Measurements from ENCODE around the gene IPO13. TPM values are rescaled to one million over a fixed set of nuclear protein-coding genes. Genes with fewer than 3 reads are reported as not detected.

The IPO13 gene
- polyA plus RNA-seq, 1 donor: 26.1 TPM

DNA sequence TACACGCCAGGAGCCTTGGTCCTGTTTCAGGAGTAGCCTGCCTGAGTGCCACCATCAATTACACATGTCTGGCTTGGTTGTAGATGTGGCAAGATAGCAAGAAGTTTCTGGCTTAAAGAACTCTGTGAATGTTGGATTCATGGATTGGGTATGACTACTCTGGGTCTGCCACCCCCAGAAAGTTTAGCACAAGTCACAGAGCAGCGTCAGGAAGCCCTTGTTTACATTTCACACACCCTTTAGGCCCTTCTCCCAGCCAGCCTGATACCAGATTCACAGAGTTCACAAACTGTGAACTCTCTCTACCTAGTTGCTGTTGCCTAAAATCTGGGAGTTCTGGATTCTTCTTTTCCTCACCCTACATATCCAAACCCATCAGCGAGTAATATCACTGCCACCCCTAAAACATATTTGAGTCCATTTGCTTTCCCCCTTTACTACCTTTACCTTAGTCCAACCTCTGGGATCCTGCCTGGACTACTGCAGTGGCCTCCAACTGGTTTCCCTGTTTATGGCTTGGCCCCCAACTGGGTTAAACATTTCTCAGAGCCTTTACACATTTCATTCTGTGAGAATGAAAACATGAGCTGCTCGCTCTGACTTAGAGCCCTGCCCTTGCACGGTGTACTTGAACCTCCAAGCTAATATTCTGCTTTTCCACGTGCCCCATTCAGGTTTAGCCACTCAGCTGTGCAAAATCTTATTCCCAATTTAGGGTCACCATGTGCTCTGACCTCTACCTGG is 40.6 kb downstream of the IPO13 start:
- peak in 1 of 2 donors; percentile 81 for DNase-seq
- whole genome bisulfite sequencing (ENCODE audit: insufficient coverage, low lambda C conversion rate): no CpG with 5 or more reads among the region's 6 CpGs
- Histone ChIP-seq H3K4me3 (ENCODE audit: low read length) (no peak overlapping the region), H3K9me3 (ENCODE audit: control insufficient read depth, low read depth, low read length) (no peaks in the 10 kb centered on the region), H3K27me3 (ENCODE audit: control insufficient read depth, insufficient read depth, low read length) (no peaks in the 10 kb centered on the region), H3K27ac (ENCODE audit: low read length) (peak overlapping the region; percentile 49), H3K36me3 (ENCODE audit: control insufficient read depth, insufficient read depth, low read length) (peaks cover 13% of the 10 kb centered on the region), H3K4me1 (ENCODE audit: control insufficient read depth, insufficient read depth, low read length) (peaks cover 39% of the 10 kb centered on the region)

DNA sequence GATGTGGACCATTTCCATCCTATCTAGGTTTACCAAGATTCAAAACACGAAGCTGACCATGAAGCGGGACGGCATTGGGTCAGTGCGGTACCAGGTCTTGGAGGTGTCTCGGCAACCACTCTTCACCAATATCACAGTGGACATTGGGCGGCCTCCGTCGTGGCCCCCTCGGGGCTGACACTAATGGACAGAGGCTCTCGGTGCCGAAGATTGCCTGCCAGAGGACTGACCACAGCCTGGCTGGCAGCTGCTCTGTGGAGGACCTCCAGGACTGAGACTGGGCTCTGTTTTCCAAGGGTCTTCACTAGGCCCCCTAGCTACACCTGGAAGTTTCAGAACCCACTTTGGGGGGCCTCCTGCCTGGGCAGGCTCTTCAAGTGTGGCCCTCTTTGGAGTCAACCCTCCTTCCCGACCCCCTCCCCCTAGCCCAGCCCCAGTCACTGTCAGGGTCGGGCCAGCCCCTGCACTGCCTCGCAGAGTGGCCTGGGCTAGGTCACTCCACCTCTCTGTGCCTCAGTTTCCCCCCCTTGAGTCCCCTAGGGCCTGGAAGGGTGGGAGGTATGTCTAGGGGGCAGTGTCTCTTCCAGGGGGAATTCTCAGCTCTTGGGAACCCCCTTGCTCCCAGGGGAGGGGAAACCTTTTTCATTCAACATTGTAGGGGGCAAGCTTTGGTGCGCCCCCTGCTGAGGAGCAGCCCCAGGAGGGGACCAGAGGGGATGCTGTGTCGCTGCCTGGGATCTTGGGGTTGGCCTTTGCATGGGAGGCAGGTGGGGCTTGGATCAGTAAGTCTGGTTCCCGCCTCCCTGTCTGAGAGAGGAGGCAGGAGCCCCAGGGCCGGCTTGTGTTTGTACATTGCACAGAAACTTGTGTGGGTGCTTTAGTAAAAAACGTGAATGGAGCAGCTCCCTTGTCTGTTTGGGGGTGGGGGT is 43.8 kb downstream of the IPO13 start:
- Histone ChIP-seq H3K27ac (ENCODE audit: low read length) (peak overlapping the region; percentile 86), H3K27me3 (ENCODE audit: control insufficient read depth, insufficient read depth, low read length) (no peaks in the 10 kb centered on the region), H3K36me3 (ENCODE audit: control insufficient read depth, insufficient read depth, low read length) (peaks cover 3% of the 10 kb centered on the region), H3K4me3 (ENCODE audit: low read length) (peak overlapping the region; percentile 86), H3K4me1 (ENCODE audit: control insufficient read depth, insufficient read depth, low read length) (peaks cover 52% of the 10 kb centered on the region), H3K9me3 (ENCODE audit: control insufficient read depth, low read depth, low read length) (no peaks in the 10 kb centered on the region)
- no peak for DNase-seq
- no CpG with 5 or more reads among the region's 19 CpGs for WGBS (ENCODE audit: insufficient coverage, low lambda C conversion rate)

DNA sequence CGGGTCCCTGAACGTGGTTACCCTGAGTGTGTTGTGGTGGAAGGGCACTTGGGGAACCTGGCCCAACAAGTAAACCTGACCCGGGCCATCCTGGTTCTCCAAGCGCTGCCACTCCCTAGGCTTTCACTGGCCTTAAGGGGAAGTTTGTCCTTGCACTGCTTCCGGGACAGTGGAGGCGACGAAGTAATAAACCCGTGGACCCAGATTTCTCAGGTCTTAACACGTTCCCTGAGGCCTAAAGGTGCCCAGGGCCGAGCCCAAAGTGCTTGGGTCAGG is 44.4 kb downstream of the IPO13 start:
- DNase-seq: no peak
- Histone ChIP-seq H3K9me3 (ENCODE audit: control insufficient read depth, low read depth, low read length) (no peaks in the 10 kb centered on the region), H3K36me3 (ENCODE audit: control insufficient read depth, insufficient read depth, low read length) (no peaks in the 10 kb centered on the region), H3K4me1 (ENCODE audit: control insufficient read depth, insufficient read depth, low read length) (peaks cover 49% of the 10 kb centered on the region), H3K4me3 (ENCODE audit: low read length) (peak overlapping the region; percentile 86), H3K27me3 (ENCODE audit: control insufficient read depth, insufficient read depth, low read length) (no peaks in the 10 kb centered on the region), H3K27ac (ENCODE audit: low read length) (peak overlapping the region; percentile 86)
- WGBS (ENCODE audit: insufficient coverage, low lambda C conversion rate): no CpG with 5 or more reads among the region's 10 CpGs

DNA sequence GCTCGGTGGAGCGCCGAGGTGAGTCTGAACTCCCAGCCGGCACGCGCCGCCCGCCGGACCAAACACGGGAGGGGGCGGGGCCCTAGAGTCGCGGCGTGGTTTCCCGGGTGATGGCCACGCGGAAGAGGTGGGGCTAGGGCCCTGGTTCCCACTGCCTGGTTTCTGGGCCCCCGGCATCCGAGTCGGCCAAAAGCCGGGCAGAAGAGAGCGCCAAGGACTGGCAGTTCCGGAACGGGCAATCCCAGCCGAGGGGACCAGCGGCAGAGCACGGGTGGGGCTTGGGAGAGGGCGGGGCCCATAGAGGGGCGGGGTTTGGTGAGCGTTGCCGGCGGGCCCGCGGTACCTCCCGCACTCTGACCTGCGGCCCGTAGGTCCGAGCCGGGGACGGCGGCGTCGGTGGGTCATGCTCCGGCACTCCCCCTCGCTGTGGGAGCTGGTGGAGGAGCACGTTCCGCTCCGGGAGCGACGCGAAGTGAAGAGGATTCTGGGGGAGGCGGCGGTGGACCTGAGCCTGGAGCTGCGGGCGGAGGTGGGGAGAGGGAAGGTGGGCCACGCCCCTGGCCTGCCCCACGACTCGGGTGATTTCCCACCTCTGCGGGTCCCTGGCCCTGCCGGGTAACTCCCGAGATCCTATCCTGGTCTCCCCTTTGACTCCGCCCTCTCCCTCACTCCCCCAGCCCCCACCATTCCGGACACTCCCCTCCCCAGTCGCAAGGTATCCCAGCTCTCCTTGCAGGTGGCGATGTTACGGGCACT is 44.9 kb downstream of the IPO13 start, which contains the start of gene CCDC24:
Gene CCDC24, plus strand, starts transcription at position 124 of the 756 bp plus-strand sequence. Its CDS starts 280 bp downstream, at position 404.
- WGBS (ENCODE audit: insufficient coverage, low lambda C conversion rate): no CpG with 5 or more reads among the region's 66 CpGs
- Histone ChIP-seq H3K36me3 (ENCODE audit: control insufficient read depth, insufficient read depth, low read length) (no peaks in the 10 kb centered on the region), H3K4me3 (ENCODE audit: low read length) (peak within 1 kb of the TSS; percentile 86), H3K4me1 (ENCODE audit: control insufficient read depth, insufficient read depth, low read length) (peaks cover 48% of the 10 kb centered on the region), H3K9me3 (ENCODE audit: control insufficient read depth, low read depth, low read length) (no peaks in the 10 kb centered on the region), H3K27me3 (ENCODE audit: control insufficient read depth, insufficient read depth, low read length) (no peaks in the 10 kb centered on the region), H3K27ac (ENCODE audit: low read length) (peak within 1 kb of the TSS; percentile 86)
- peak; percentile 61 to 89 for DNase-seq

DNA sequence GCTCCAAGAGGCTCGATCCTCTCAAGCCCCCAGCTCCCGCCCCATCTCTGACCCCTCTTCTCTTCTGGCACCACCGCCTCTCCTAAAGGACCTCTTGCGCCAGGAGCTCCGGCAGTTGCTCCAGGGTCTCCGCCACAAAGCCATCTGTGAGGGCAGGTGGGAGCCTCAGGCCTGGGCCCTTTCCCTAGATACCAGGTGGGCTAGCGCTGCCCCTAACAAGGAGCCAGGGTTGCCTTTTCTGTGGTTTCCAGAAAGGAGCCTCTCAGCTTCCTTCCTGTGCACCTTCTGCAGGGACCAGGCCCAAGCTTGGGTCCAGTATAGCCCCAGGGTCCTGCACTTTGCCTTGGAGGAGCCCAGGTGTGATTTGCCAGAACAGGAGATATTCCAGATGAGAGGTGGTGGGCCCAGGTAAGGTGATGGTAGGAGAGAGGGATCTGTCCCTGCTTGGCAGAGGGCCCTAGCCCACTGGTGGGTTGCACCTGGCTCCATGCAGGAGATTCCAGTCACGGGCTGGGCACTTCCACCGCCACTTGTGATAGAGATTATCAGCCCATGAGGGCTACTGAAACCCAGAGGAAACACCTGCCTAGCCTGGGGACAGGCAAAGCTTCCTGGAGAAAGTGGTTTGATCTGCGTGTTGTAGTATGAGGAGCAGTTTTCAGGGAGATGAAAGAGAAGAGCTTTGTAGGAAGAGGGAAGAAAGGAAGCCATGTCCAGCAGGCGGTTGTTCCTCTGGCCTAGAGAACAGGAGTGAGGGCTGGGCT is 45.7 kb downstream of the IPO13 start:
- peak overlapping the region; percentile 86 for H3K4me3 ChIP-seq (ENCODE audit: low read length)
- H3K36me3 ChIP-seq (ENCODE audit: control insufficient read depth, insufficient read depth, low read length): no peaks in the 10 kb centered on the region
- H3K4me1 ChIP-seq (ENCODE audit: control insufficient read depth, insufficient read depth, low read length): peaks cover 48% of the 10 kb centered on the region
- H3K27ac ChIP-seq (ENCODE audit: low read length): peak overlapping the region; percentile 86
- peak in 1 of 2 donors; percentile 36 for DNase-seq
- H3K9me3 ChIP-seq (ENCODE audit: control insufficient read depth, low read depth, low read length): no peaks in the 10 kb centered on the region
- H3K27me3 ChIP-seq (ENCODE audit: control insufficient read depth, insufficient read depth, low read length): no peaks in the 10 kb centered on the region
- 57% methylated on average over 1 of the region's 11 CpGs for WGBS (ENCODE audit: insufficient coverage, low lambda C conversion rate)

DNA sequence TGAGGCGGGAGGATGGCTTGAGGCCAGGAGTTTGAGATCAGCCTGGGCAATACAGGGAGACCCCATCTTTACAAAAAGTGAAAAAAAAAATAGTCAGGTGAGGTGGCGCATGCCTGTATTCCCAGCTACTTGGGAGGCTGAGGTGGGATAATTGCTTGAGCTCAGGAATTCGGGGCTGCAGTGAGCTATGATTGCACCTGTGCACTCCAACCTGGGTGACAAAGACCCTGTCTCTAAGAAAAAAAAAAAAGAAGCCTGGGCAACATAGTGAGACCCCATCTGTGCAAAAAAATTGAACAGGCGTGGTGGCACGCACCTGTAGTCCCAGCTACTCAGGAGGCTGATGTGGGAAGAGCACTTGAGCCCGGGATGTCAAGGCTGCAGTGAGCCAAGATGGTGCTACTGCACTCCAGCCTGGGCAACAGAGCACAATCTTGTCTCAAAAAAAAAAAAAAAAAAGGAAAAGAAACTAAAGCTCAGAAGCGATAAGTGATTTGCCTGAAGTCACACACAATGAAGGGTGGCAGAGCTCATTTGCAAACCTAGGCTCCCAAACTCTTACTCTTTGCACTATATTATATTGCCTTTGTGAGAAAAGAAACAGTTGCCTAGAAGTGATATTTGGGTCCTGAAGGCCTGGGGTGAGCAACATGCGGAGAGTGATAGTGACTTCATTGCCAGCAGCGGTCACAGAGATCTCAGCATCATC is 46.6 kb downstream of the IPO13 start:
- Histone ChIP-seq H3K4me1 (ENCODE audit: control insufficient read depth, insufficient read depth, low read length) (peaks cover 49% of the 10 kb centered on the region), H3K27ac (ENCODE audit: low read length) (no peak overlapping the region), H3K36me3 (ENCODE audit: control insufficient read depth, insufficient read depth, low read length) (no peaks in the 10 kb centered on the region), H3K4me3 (ENCODE audit: low read length) (no peak overlapping the region), H3K27me3 (ENCODE audit: control insufficient read depth, insufficient read depth, low read length) (no peaks in the 10 kb centered on the region), H3K9me3 (ENCODE audit: control insufficient read depth, low read depth, low read length) (no peaks in the 10 kb centered on the region)
- DNase-seq: no peak
- WGBS (ENCODE audit: insufficient coverage, low lambda C conversion rate): no CpG with 5 or more reads among the region's 9 CpGs

DNA sequence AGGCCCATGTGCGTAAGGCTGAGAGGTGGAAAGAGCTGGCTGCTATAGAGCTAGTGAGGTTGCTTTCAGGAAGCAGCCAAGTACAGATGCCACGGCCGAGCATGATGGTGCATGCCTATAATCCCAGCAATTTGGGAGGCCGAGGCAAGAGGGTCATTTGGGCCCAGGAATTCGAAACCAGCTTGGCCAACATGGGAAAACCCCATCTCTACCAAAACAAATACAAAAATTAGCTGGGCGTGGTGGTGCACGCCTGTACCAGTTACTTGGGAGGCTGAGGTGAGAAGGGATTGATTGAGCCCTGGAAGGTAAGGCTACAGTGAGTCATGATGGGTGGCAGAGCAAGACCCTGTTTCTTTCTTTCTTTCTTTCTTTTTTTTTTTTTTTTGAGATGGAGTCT is 47.3 kb downstream of the IPO13 start:
- H3K36me3 ChIP-seq (ENCODE audit: control insufficient read depth, insufficient read depth, low read length): no peaks in the 10 kb centered on the region
- H3K4me3 ChIP-seq (ENCODE audit: low read length): no peak overlapping the region
- H3K4me1 ChIP-seq (ENCODE audit: control insufficient read depth, insufficient read depth, low read length): peaks cover 49% of the 10 kb centered on the region
- DNase-seq: no peak
- WGBS (ENCODE audit: insufficient coverage, low lambda C conversion rate): 100% methylated on average over 1 of the region's 7 CpGs
- H3K27me3 ChIP-seq (ENCODE audit: control insufficient read depth, insufficient read depth, low read length): no peaks in the 10 kb centered on the region
- H3K27ac ChIP-seq (ENCODE audit: low read length): no peak overlapping the region
- no peaks in the 10 kb centered on the region for H3K9me3 ChIP-seq (ENCODE audit: control insufficient read depth, low read depth, low read length)

DNA sequence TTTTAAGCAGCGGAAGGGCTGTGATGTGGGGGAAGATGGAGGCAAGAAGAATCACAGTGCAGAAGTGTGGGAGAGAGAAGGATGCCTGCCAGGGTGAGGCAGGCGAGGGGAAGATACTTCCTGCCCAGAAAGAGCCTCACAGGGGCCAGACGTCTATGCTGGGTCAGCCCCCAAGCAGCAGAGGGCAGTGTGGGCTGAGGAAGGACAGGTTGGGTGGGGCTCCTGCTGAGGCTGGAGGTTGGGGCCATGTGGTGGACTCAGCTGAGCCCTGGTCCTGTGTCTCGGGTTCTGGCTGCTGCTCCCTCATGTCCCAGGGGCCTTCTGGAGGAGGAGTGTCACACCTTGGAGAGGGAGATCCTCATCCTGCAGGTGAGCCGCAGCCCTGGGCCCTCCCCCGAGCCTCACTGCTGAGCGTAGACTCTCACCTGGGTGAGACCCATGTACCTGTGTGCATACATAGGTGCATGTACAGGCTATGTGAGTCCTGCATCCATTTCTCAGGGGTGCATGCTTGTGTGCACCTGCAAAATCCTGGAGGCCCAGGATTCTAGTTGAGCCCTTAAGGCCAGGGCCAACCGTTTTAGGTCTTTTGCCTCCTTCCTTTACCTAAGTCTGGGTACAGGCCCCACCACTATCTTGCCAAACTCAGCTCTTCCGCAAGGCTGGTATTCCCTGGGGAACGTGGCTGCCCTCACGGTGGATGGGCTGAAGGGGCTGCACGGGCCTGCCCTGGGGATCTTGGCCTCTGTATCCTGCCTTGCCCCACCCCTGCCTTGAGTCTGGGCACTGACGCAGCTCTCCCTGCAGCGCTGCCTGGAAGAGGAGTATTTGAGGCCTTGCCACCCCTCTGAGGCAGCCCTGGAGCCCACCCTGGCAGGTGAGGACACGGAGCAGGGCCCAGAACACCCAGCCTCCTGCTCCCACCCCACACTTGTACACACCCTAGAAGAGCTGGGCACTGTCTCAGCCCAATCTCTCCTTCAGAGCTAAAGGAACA is 48.3 kb downstream of the IPO13 start:
- peak; percentile 62 to 68 for DNase-seq

More for the DNA sequence above, 48.3 kb downstream of the IPO13 start:
- Histone ChIP-seq H3K4me3 (ENCODE audit: low read length) (no peak overlapping the region), H3K27me3 (ENCODE audit: control insufficient read depth, insufficient read depth, low read length) (no peaks in the 10 kb centered on the region), H3K9me3 (ENCODE audit: control insufficient read depth, low read depth, low read length) (no peaks in the 10 kb centered on the region), H3K27ac (ENCODE audit: low read length) (no peak overlapping the region), H3K4me1 (ENCODE audit: control insufficient read depth, insufficient read depth, low read length) (peaks cover 49% of the 10 kb centered on the region), H3K36me3 (ENCODE audit: control insufficient read depth, insufficient read depth, low read length) (no peaks in the 10 kb centered on the region)
- WGBS (ENCODE audit: insufficient coverage, low lambda C conversion rate): no CpG with 5 or more reads among the region's 15 CpGs

All from large intestine (tissue), 3 donors.